ENCODE measurements around the gene PEF1. TPM values are rescaled to one million over a fixed set of nuclear protein-coding genes. Genes with fewer than 3 reads are reported as not detected.

The PEF1 gene
- total and polyA plus RNA-seq, 2 of the 8 experiments (the other 6 are each of a cell fraction or from before 2014, with no cell fraction given) = 35.2 to 69.2 TPM

DNA sequence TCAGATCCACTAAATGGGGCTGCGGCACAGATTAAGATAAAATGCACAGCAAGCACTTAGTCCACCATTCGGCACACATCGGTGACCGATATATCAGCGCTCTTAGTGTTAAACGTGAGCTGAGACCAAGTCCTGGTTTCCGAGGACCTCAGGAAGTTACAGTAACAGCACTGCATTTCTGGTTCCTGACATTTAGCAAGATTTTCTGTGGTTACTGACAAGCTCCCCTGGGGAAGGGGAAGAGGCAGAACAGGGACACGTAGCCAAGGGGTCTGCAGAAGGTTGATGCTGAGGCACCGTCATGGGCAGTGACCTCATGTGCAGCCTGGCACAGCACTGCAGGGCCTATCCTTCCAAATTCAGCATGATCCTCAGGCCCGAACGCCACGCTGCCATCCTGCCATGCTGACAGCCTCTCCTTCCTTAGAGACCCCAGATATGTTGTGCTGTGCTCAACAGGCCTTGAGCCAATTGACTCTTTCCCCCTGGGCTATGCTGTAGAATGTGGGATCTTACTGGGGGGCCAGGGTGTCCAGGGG, 13.4 kb upstream of the PEF1 start (continued):
- TF ChIP-seq, protein P1, sequence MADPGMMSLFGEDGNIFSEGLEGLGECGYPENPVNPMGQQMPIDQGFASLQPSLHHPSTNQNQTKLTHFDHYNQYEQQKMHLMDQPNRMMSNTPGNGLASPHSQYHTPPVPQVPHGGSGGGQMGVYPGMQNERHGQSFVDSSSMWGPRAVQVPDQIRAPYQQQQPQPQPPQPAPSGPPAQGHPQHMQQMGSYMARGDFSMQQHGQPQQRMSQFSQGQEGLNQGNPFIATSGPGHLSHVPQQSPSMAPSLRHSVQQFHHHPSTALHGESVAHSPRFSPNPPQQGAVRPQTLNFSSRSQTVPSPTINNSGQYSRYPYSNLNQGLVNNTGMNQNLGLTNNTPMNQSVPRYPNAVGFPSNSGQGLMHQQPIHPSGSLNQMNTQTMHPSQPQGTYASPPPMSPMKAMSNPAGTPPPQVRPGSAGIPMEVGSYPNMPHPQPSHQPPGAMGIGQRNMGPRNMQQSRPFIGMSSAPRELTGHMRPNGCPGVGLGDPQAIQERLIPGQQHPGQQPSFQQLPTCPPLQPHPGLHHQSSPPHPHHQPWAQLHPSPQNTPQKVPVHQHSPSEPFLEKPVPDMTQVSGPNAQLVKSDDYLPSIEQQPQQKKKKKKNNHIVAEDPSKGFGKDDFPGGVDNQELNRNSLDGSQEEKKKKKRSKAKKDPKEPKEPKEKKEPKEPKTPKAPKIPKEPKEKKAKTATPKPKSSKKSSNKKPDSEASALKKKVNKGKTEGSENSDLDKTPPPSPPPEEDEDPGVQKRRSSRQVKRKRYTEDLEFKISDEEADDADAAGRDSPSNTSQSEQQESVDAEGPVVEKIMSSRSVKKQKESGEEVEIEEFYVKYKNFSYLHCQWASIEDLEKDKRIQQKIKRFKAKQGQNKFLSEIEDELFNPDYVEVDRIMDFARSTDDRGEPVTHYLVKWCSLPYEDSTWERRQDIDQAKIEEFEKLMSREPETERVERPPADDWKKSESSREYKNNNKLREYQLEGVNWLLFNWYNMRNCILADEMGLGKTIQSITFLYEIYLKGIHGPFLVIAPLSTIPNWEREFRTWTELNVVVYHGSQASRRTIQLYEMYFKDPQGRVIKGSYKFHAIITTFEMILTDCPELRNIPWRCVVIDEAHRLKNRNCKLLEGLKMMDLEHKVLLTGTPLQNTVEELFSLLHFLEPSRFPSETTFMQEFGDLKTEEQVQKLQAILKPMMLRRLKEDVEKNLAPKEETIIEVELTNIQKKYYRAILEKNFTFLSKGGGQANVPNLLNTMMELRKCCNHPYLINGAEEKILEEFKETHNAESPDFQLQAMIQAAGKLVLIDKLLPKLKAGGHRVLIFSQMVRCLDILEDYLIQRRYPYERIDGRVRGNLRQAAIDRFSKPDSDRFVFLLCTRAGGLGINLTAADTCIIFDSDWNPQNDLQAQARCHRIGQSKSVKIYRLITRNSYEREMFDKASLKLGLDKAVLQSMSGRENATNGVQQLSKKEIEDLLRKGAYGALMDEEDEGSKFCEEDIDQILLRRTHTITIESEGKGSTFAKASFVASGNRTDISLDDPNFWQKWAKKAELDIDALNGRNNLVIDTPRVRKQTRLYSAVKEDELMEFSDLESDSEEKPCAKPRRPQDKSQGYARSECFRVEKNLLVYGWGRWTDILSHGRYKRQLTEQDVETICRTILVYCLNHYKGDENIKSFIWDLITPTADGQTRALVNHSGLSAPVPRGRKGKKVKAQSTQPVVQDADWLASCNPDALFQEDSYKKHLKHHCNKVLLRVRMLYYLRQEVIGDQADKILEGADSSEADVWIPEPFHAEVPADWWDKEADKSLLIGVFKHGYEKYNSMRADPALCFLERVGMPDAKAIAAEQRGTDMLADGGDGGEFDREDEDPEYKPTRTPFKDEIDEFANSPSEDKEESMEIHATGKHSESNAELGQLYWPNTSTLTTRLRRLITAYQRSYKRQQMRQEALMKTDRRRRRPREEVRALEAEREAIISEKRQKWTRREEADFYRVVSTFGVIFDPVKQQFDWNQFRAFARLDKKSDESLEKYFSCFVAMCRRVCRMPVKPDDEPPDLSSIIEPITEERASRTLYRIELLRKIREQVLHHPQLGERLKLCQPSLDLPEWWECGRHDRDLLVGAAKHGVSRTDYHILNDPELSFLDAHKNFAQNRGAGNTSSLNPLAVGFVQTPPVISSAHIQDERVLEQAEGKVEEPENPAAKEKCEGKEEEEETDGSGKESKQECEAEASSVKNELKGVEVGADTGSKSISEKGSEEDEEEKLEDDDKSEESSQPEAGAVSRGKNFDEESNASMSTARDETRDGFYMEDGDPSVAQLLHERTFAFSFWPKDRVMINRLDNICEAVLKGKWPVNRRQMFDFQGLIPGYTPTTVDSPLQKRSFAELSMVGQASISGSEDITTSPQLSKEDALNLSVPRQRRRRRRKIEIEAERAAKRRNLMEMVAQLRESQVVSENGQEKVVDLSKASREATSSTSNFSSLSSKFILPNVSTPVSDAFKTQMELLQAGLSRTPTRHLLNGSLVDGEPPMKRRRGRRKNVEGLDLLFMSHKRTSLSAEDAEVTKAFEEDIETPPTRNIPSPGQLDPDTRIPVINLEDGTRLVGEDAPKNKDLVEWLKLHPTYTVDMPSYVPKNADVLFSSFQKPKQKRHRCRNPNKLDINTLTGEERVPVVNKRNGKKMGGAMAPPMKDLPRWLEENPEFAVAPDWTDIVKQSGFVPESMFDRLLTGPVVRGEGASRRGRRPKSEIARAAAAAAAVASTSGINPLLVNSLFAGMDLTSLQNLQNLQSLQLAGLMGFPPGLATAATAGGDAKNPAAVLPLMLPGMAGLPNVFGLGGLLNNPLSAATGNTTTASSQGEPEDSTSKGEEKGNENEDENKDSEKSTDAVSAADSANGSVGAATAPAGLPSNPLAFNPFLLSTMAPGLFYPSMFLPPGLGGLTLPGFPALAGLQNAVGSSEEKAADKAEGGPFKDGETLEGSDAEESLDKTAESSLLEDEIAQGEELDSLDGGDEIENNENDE (IDR thresholded peaks at IDR 0.05; ENCODE audit: insufficient replicate concordance, low read length) = no peak
- TF ChIP-seq TAF7 (optimal IDR thresholded peaks at IDR 0.05; ENCODE audit: borderline replicate concordance, low read depth, low read length) (no peak), SAP30 (IDR thresholded peaks at IDR 0.05; ENCODE audit: insufficient read depth, insufficient replicate concordance, low read length) (no peak), RXRA (IDR thresholded peaks at IDR 0.05; ENCODE audit: insufficient read depth, low read depth, low read length) (no peak), MAFK (IDR thresholded peaks at IDR 0.05; ENCODE audit: low read depth, low read length) (no peak), SUZ12 (IDR thresholded peaks at IDR 0.05; ENCODE audit: low read length) (no peak)
